ENCODE results near the gene SMC4. TPM values are rescaled to one million over a fixed set of nuclear protein-coding genes. Genes with fewer than 3 reads are reported as not detected.

The SMC4 gene
- total RNA-seq, 1 donor from 2014 or later, result 46.8 TPM

DNA sequence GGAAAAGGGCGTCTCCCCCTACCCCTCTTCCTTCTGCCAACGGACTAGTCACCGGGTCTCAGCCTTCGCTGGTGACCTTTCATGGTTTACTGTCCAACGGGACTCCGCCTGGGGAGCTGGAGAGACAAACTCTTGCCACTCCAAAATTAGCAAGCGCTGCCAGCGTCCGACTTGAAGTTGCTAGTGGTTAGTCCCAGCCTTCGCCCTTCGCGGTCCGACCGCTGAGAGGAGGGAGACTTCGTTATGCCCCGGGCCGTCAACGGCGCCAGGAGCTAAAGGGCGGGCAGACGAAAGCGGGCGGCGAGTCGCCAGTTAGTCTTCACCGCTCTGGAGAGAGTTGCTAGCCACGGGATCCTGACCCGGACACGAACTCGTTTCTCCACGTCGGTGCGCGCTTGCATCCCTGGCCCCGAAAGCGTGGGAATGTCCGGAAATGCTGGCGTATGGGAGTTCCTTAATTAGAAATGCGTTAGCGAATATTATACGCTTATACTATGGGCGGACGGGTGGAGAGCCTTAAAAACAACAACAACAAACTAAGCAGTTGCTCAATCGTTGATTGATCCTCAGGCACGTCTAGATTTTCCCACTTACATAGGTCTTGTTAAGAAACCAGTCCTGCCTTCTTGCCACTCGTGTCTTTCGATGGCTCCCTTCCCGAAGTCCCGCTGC is 716 bp downstream of the SMC4 start:
- ATAC-seq (peak; percentile 42), DNase-seq (peak; percentile 78)
- Histone ChIP-seq H3K27ac (peak overlapping the region; percentile 88), H3K4me3 (peak overlapping the region; percentile 90), H3K27me3 (no peaks in the 10 kb centered on the region), H3K9me3 (no peaks in the 10 kb centered on the region), H3K4me1 (peaks cover 9% of the 10 kb centered on the region), H3K36me3 (no peaks in the 10 kb centered on the region)
- TF ChIP-seq, protein P1, sequence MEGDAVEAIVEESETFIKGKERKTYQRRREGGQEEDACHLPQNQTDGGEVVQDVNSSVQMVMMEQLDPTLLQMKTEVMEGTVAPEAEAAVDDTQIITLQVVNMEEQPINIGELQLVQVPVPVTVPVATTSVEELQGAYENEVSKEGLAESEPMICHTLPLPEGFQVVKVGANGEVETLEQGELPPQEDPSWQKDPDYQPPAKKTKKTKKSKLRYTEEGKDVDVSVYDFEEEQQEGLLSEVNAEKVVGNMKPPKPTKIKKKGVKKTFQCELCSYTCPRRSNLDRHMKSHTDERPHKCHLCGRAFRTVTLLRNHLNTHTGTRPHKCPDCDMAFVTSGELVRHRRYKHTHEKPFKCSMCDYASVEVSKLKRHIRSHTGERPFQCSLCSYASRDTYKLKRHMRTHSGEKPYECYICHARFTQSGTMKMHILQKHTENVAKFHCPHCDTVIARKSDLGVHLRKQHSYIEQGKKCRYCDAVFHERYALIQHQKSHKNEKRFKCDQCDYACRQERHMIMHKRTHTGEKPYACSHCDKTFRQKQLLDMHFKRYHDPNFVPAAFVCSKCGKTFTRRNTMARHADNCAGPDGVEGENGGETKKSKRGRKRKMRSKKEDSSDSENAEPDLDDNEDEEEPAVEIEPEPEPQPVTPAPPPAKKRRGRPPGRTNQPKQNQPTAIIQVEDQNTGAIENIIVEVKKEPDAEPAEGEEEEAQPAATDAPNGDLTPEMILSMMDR (IDR thresholded peaks at IDR 0.05), result no peak
- intact Hi-C loops (cut with DNase I), result no loop called here

GRCh38 chr3:160400702-160401150 is 1.3 kb downstream of the SMC4 start:
- H3K27ac ChIP-seq, result peak overlapping the region; percentile 88
- peak overlapping the region; percentile 90 for H3K4me3 ChIP-seq
- peak; percentile 36 for ATAC-seq
- TF ChIP-seq, protein P1 (IDR thresholded peaks at IDR 0.05), result no peak
- peaks cover 9% of the 10 kb centered on the region for H3K4me1 ChIP-seq
- no peaks in the 10 kb centered on the region for H3K9me3 ChIP-seq
- no peaks in the 10 kb centered on the region for H3K27me3 ChIP-seq
- peak; percentile 74 for DNase-seq
- intact Hi-C loops (cut with DNase I), result no loop called here
- H3K36me3 ChIP-seq, result no peaks in the 10 kb centered on the region

DNA sequence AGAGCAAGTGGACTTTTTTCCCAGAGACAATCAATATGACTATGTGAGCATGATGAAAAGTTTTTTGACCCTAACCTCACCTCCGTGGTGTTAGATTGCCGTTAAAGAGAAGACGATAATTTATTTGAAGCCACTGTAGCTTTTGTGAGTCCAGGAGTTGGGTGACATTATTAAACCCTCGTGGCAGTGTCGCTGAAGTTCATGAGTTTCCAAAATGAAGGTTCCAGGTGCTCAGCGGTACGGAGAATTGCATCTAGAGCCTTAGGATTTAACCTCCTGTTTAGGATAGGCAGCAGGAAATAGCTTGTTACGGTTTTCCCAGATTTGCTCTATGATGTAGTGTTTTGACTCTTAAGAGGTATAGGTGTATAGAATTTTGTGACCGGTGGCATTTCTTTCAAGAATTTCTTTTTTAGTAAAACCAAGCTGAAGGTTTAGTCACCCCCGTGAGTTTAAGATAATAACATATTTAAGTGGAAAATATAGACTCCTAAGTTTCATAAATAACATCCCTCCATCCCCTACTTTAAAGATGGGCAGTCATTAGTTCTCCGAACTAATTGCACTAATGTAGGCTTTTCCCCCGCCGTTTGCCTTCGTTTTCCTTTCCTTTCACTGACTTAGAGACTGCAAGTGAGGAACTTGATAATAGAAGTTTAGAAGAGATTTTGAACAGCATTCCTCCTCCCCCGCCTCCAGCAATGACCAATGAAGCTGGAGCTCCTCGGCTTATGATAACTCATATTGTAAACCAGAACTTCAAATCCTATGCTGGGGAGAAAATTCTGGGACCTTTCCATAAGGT is 2.0 kb downstream of the SMC4 start:
- no peak for DNase-seq
- no peaks in the 10 kb centered on the region for H3K27me3 ChIP-seq
- H3K4me1 ChIP-seq, result peaks cover 9% of the 10 kb centered on the region
- H3K36me3 ChIP-seq, result no peaks in the 10 kb centered on the region
- no peaks in the 10 kb centered on the region for H3K9me3 ChIP-seq
- TF ChIP-seq, protein P1 (IDR thresholded peaks at IDR 0.05), result no peak
- peak overlapping the region; percentile 90 for H3K4me3 ChIP-seq
- intact Hi-C loops (cut with DNase I), result no loop called here
- peak overlapping the region; percentile 88 for H3K27ac ChIP-seq
- ATAC-seq, result no peak

GRCh38 chr3:160402221-160403027 is 3.0 kb downstream of the SMC4 start:
- Histone ChIP-seq H3K36me3 (peaks cover 7% of the 10 kb centered on the region), H3K4me3 (peak overlapping the region; percentile 90), H3K4me1 (peaks cover 9% of the 10 kb centered on the region), H3K27me3 (no peaks in the 10 kb centered on the region), H3K9me3 (no peaks in the 10 kb centered on the region), H3K27ac (peak overlapping the region; percentile 88)
- DNase-seq (no peak), ATAC-seq (no peak)
- TF ChIP-seq, protein P1 (IDR thresholded peaks at IDR 0.05), result no peak
- intact Hi-C loops (cut with DNase I), result no loop called here

DNA sequence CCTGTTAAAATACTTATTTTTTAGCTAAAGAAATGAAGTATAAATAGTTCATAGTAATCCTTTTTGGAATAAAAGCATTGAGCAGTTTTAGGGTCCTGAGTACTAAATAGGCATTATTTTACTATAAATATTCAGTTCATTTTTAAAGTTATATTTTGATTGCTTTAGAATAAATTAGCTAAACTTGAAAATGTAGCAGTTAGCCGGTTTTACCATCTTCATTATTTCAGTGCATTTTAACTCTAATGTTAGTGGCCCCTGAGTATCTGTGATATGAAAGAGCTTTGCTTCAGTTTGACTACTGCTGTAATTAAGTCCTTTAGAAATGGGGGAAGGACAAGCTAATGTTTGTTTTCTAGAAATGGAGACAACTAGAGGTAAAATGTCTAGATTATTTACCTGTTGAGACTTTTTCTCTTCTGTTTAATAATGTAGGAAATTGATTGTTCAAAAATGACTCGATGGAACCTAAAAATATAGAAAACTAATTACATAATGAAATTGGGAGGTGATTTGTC is 3.6 kb downstream of the SMC4 start:
- peaks cover 7% of the 10 kb centered on the region for H3K4me1 ChIP-seq
- H3K4me3 ChIP-seq, result peak overlapping the region; percentile 90
- intact Hi-C loops (cut with DNase I), result no loop called here
- no peaks in the 10 kb centered on the region for H3K27me3 ChIP-seq
- H3K36me3 ChIP-seq, result peaks cover 7% of the 10 kb centered on the region
- ATAC-seq, result no peak
- H3K27ac ChIP-seq, result peak overlapping the region; percentile 88
- H3K9me3 ChIP-seq, result no peaks in the 10 kb centered on the region
- DNase-seq, result no peak
- TF ChIP-seq, protein P1 (IDR thresholded peaks at IDR 0.05), result no peak

Measured in upper lobe of right lung (tissue), 1 donor.